ENCODE measurements around the gene B4GALT5. TPM values are rescaled to one million over a fixed set of nuclear protein-coding genes. Genes with fewer than 3 reads are reported as not detected.

B4GALT5 gene
- total RNA-seq, 1 experiment from 2014 or later = 77.0 TPM

DNA sequence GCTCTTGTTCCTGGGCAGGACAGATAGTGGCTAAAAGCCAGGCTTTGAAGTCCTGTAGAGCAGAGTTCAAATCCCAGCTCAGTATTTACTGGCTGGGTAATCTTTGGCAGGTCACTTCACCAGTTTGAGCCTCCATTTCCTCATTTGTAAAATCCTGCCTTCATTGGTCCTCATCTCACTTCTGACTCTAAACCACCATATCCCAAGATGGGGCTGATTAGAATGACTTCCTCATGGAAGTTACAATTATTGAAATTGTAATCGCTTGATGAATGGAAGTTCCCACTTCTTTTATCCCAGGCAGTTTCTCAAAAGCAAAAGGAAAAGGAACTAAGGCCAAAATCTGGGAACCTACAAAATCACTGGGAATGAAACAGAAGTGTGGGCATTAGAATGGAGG is 35.9 kb upstream of the B4GALT5 start:
- no peaks in the 10 kb centered on the region; a peak in 1 of 5 replicates for H3K9me3 Mint-ChIP-seq
- Histone ChIP-seq H3K4me2 (ENCODE audit: insufficient read depth, insufficient read length, low read length) (no peak overlapping the region), H4K20me1 (ENCODE audit: control insufficient read depth, insufficient read depth, insufficient read length) (no peaks in the 10 kb centered on the region), H3K27me3 (ENCODE audit: insufficient read depth, low read length) (no peaks in the 10 kb centered on the region), H3K18ac (ENCODE audit: insufficient read length, low read depth, low read length) (no peak overlapping the region), H3K79me1 (ENCODE audit: insufficient read depth, low read depth, low read length, poor library complexity, severe bottlenecking) (no peaks in the 10 kb centered on the region), H3K79me2 (ENCODE audit: insufficient read depth, low read length) (no peaks in the 10 kb centered on the region), H4K8ac (replicated peaks; ENCODE audit: insufficient read length, low read depth, low read length) (no peak overlapping the region), H3K23ac (ENCODE audit: insufficient read length, low read depth, low read length) (no peak overlapping the region), H3K4me1 (ENCODE audit: insufficient read depth, low read length) (no peaks in the 10 kb centered on the region), H3K9me3 (ENCODE audit: control insufficient read depth, low read depth, low read length) (no peaks in the 10 kb centered on the region), H4K91ac (ENCODE audit: insufficient read length, low read depth, low read length) (no peak overlapping the region), H3K9ac (ENCODE audit: extremely low read depth, insufficient read length, low read length) (no peak overlapping the region), H3T11ph (ENCODE audit: low read length) (no peak overlapping the region), H2AK5ac (ENCODE audit: insufficient read length, low read length) (no peak overlapping the region), H3K27ac (ENCODE audit: insufficient read length, low read depth, low read length) (no peak overlapping the region), H3K23me2 (ENCODE audit: insufficient read length, low read depth, low read length, poor library complexity, severe bottlenecking) (no peaks in the 10 kb centered on the region), H3K14ac (ENCODE audit: insufficient read depth, low read length) (no peak overlapping the region), H2BK20ac (ENCODE audit: low read depth, low read length, poor library complexity, severe bottlenecking) (no peak overlapping the region), H3K4ac (ENCODE audit: low read depth, low read length) (no peak overlapping the region), H2BK15ac (ENCODE audit: low read depth, low read length) (no peak overlapping the region), H3K56ac (ENCODE audit: insufficient read length, low read depth, low read length) (no peak overlapping the region), H2BK5ac (ENCODE audit: insufficient read length, low read length) (no peak overlapping the region), H2BK120ac (ENCODE audit: low read depth, low read length, poor library complexity, severe bottlenecking) (no peak overlapping the region), H2AFZ (ENCODE audit: low read length) (no peak overlapping the region), H4K5ac (ENCODE audit: insufficient read length, low read depth, low read length) (no peak overlapping the region), H2BK12ac (ENCODE audit: insufficient read length, low read depth, low read length) (no peak overlapping the region)
- TF ChIP-seq, protein P1, sequence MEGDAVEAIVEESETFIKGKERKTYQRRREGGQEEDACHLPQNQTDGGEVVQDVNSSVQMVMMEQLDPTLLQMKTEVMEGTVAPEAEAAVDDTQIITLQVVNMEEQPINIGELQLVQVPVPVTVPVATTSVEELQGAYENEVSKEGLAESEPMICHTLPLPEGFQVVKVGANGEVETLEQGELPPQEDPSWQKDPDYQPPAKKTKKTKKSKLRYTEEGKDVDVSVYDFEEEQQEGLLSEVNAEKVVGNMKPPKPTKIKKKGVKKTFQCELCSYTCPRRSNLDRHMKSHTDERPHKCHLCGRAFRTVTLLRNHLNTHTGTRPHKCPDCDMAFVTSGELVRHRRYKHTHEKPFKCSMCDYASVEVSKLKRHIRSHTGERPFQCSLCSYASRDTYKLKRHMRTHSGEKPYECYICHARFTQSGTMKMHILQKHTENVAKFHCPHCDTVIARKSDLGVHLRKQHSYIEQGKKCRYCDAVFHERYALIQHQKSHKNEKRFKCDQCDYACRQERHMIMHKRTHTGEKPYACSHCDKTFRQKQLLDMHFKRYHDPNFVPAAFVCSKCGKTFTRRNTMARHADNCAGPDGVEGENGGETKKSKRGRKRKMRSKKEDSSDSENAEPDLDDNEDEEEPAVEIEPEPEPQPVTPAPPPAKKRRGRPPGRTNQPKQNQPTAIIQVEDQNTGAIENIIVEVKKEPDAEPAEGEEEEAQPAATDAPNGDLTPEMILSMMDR (conservative IDR thresholded peaks at IDR 0.05) = no peak
- H3K27ac Mint-ChIP-seq = no peak overlapping the region; a peak in 1 of 7 replicates
- H3K36me3 Mint-ChIP-seq (ENCODE audit: insufficient read depth in 1 of 3, low read depth in 3 of 3) = no peaks in the 10 kb centered on the region
- H3K4me3 Mint-ChIP-seq = no peak overlapping the region
- no peak for DNase-seq
- no peaks in the 10 kb centered on the region; the same call in 1 of the 2 replicates for H3K27me3 Mint-ChIP-seq (ENCODE audit: low read depth)
- H3K4me1 Mint-ChIP-seq = peaks cover 10 to 13% of the 10 kb centered on the region in 2 experiments; a peak in 3 of 4 replicates
- no CpG with 5 or more reads among the region's 1 CpG for WGBS (ENCODE audit: extremely low coverage, insufficient read length, low lambda C conversion rate)
